ENCODE data around the gene ATP5F1C.
"Not testable (repeated sequence)": the region's sequence is repeated elsewhere in the genome, so short reads cannot be mapped to it uniquely, and the experiment has no call there.

ATP5F1C gene

DNA sequence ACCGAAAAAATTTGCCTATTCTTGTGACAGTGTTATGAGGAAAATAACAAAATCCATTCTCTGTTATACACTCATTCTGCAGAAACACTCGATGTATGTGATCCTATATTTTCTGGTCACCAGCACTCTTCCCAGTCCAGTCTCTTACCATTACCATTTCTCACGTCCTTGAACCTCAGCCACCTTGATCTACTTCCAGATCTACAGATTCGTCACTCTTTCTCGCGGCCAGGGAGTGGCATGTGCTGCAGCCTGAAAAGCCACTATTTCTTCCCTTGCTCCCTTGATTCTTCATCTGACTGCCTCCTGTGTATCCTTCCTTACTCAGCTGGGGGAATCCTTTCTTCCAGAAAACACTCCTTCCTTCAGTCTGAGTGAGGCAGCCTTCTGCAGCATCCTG lies 16.2 kb downstream of the ATP5F1C start:
- TF ChIP-seq, protein P1, sequence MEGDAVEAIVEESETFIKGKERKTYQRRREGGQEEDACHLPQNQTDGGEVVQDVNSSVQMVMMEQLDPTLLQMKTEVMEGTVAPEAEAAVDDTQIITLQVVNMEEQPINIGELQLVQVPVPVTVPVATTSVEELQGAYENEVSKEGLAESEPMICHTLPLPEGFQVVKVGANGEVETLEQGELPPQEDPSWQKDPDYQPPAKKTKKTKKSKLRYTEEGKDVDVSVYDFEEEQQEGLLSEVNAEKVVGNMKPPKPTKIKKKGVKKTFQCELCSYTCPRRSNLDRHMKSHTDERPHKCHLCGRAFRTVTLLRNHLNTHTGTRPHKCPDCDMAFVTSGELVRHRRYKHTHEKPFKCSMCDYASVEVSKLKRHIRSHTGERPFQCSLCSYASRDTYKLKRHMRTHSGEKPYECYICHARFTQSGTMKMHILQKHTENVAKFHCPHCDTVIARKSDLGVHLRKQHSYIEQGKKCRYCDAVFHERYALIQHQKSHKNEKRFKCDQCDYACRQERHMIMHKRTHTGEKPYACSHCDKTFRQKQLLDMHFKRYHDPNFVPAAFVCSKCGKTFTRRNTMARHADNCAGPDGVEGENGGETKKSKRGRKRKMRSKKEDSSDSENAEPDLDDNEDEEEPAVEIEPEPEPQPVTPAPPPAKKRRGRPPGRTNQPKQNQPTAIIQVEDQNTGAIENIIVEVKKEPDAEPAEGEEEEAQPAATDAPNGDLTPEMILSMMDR (IDR thresholded peaks at IDR 0.05; ENCODE audit: low read depth, low read length, missing control alignments), result no peak
- no peak overlapping the region for H3K4me3 ChIP-seq (ENCODE audit: low read depth, low read length)
- DNase-seq (ENCODE audit: low read depth), result no peak
- in situ Hi-C loops (cut with HindIII; ENCODE audit: low sequenced_read_pairs), result no loop called here

DNA sequence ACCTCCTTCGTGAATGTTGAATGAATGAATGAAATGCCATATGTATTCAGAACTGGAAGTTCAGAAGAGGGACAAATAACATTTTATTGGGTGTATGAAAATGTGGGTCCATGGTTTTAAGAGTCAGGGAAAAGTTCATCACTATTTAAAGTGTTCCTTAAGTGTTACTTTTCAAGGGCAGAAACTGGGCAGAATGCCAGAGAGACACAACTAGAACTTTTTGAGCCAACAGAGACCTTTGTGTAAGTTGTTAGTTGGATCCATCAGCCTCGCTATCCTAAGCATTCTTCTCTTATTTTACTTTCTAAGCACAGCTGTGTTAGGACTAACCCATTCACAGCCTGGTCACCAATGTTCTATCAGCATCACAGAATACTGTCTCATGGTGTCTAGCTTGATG lies 16.8 kb downstream of the ATP5F1C start:
- TF ChIP-seq, protein P1 (IDR thresholded peaks at IDR 0.05; ENCODE audit: low read depth, low read length, missing control alignments), result no peak
- DNase-seq (ENCODE audit: low read depth), result no peak
- in situ Hi-C loops (cut with HindIII; ENCODE audit: low sequenced_read_pairs), result no loop called here
- H3K4me3 ChIP-seq (ENCODE audit: low read depth, low read length), result no peak overlapping the region

DNA sequence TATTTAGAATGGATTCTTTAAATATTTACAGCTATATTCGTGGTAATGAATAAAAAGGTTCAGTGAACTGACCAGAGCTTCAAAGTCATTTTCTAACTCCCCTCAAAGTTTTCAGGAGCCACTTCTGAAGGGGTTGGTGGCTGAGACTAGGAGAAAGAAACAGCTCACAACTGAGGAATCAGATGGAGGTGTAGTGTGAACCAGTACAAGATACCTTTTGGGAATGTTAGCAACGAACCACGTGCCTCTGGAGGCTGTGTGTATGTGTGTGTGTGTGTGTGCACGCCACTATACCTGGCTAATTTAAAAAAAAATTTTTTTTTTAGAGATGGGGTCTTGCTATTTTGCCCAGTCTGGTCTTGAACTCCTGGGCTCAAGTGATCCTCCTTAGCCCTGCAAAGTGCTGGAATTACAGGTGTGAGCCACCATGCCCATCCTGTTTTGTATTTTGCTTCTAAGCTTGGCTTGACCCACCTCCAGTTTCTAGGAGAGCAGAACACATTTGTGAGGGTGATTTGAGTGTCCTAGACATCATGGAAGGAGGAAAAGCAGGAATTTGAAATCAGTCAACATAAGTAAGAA lies 20.8 kb downstream of the ATP5F1C start:
- no peak overlapping the region for H3K4me3 ChIP-seq (ENCODE audit: low read depth, low read length)
- TF ChIP-seq, protein P1 (IDR thresholded peaks at IDR 0.05; ENCODE audit: low read depth, low read length, missing control alignments), result no peak
- in situ Hi-C loops (cut with HindIII; ENCODE audit: low sequenced_read_pairs), result no loop called here
- no peak for DNase-seq (ENCODE audit: low read depth)

DNA sequence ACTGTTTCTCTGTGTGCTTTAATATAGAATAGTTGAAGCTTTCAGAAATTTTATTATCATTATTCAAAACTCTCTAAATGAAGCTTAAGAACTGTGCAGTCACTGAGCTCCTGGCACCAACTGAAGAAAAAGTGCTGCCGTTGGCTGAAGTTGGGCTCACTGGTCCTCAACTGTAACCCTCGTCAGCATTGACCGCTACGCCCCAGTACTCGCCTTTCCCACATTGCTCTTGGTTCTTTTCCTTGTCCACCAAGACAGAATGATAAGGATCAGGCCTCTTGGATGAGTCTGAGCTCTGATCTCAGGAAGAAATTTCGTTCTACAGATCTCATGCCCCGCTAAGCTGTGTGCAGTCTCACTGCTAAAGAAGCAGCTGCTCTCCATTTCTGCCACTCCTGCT lies 22.5 kb downstream of the ATP5F1C start:
- DNase-seq (ENCODE audit: low read depth), result no peak
- H3K4me3 ChIP-seq (ENCODE audit: low read depth, low read length), result no peak overlapping the region
- in situ Hi-C loops (cut with HindIII; ENCODE audit: low sequenced_read_pairs), result no loop called here
- TF ChIP-seq, protein P1 (IDR thresholded peaks at IDR 0.05; ENCODE audit: low read depth, low read length, missing control alignments), result no peak

DNA sequence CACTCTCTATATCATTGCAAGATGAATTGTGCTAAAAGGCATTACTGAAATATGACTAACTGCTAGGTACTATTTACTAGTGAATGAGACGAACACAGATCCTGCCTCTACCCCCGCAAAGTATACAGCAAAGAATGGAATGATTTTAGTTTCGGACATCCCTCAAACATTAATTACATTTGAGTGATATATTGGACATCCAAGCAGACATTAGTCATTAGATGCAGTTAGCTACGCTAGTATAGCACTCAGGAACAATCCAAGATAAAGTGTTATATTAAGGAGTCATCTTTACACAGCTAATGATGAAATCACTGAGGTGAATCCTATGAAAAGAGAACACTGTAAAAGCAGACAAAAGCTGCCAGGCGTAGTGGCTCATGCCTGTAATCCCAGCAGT lies 23.0 kb downstream of the ATP5F1C start:
- in situ Hi-C loops (cut with HindIII; ENCODE audit: low sequenced_read_pairs), result no loop called here
- no peak for DNase-seq (ENCODE audit: low read depth)
- no peak overlapping the region for H3K4me3 ChIP-seq (ENCODE audit: low read depth, low read length)
- TF ChIP-seq, protein P1 (IDR thresholded peaks at IDR 0.05; ENCODE audit: low read depth, low read length, missing control alignments), result no peak

DNA sequence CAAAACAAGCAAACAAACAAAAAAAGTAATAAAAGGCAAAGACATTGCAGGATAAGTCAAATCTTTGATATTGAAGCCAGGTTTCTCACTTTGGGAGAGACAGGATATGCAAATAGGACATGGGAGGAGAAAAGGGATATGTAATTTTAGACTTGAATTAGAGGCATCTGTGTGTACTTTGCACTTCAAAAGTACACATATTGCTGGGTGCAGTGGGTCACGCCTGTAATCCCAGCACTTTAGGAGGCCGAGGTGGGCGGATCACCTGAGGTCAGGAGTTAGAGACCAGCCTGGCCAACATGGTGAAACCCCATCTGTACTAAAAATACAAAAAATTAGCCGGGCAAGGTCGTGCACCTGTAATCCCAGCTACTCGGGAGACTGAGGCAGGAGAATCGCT lies 23.8 kb downstream of the ATP5F1C start:
- DNase-seq (ENCODE audit: low read depth); H3K4me3 ChIP-seq (ENCODE audit: low read depth, low read length); in situ Hi-C loops (cut with HindIII; ENCODE audit: low sequenced_read_pairs): not testable (repeated sequence)

DNA sequence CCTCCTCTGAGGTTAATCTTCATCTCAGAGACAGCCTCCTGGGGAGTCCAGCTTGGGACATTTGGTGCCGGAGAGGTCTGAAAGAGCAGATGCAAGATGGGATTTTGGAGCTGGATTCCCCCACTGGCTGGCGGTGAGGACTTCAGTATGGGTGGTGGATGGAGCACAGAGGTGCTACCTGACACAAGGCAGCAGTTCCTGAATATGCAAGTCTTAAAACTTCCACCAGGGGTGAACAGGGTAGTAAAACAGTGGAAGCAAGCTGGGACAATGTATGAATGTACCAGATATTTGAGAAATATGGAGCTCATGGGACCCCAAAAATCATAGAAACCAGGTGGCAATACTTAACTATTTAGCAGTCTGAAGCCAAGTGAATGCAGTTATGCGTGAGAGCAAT lies 25.5 kb downstream of the ATP5F1C start:
- in situ Hi-C loops (cut with HindIII; ENCODE audit: low sequenced_read_pairs), result no loop called here
- TF ChIP-seq, protein P1 (IDR thresholded peaks at IDR 0.05; ENCODE audit: low read depth, low read length, missing control alignments), result no peak
- no peak overlapping the region for H3K4me3 ChIP-seq (ENCODE audit: low read depth, low read length)

More for the DNA sequence above, 25.5 kb downstream of the ATP5F1C start:
- DNase-seq (ENCODE audit: low read depth), result no peak

Measured in astrocyte of the cerebellum (primary cell).